NCI-H146 (cell line): ENCODE data around the gene KCTD3.

Experiments
- DNase-seq: peaks from one replicate; lab custom pipeline; 2025; lab: John Stamatoyannopoulos, UW

The KCTD3 gene

DNA sequence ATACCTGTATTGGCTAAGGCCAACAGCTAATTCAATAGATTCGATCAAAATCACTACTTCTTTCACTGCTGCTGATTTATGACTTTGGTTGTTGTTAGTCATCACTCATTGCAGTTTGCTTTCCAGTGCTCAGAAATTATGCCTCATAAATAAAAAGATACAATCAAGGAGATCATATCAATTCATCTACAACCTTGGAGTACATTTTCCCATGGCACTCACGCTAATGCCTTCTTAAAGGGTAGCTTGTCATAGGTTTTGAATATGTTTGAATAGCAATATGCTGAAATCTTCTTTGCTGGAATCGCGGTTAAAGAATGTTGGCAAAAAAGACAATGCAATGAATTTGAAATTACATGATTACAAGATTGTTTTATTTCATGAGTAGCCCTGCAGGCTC is 89.9 kb downstream of the KCTD3 start:
- DNase-seq = no peak

DNA sequence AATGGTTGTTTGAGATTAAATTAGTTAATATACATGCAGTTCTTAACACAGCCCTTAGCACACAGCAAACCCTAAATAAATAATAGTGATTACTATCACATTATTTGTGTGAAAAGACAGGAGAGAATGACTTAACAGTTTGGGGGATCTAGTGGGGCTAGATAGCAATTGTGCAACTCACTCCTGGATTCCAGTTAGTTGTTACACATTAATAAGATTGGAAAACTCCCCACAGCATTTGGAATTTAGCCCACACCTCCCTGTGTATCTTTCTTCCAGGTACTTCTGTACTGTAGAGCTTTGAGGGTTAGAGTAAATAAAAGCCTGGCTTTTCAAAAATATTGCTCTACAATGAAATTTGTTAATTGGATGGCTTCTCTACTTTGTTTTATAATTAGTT is 93.2 kb downstream of the KCTD3 start:
- DNase-seq = no peak

DNA sequence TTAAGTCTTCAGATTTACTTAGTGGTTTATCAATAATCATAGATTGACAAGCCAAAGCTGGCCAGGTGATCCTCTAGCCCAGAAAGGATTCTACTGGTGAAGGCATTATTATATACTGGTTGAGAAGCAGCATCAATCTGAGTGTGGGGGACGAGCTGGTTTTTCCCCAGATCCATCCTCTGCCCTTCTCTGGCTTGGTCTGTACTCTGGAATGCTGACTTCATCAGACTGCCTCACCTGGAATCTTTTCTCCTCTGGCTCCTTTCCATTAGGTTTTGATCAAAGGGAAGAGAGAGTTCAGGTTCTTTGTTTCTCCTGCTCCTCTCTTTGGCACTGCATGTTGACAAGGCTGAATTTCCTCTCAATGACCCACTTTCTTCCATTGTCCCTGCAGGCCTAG is 93.9 kb downstream of the KCTD3 start:
- DNase-seq = no peak

DNA sequence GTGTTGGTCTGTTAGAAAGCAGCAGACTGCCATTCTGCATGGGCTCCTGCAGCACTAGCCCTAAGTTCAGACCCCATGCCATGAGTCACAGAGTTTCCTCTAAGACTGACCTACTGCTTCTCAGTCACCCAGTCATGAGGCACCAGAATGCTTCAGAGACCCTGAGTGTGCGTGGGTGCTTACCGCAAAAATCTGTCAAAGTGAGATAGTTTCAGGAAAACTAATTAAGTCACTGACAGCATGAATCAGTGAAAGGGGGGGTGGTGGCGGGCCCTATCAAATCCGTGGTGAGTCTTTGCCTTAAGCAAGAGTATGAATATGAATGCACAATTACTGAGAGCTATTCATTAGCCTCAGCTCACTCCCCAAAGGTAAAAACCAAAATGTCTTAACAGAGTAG is 98.1 kb downstream of the KCTD3 start:
- no peak for DNase-seq

DNA sequence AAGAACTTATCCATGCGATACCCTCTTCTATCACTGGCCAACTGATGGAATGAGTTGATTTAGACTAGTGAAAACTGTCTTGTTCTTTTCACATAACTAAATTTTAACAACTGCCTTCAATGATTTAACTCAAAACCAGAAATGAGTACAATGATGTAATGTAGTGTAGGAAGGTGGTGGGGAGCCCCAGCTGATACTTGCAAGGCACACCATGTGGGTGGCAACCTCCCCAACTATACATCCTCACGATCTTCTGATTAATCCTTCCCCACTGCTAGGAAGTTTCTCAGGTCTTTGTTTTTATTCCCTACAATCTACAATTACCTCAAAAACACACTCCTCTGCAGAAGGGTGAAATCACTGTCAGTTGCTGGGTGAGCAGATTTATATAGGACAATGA is 100.7 kb downstream of the KCTD3 start:
- DNase-seq = no peak

DNA sequence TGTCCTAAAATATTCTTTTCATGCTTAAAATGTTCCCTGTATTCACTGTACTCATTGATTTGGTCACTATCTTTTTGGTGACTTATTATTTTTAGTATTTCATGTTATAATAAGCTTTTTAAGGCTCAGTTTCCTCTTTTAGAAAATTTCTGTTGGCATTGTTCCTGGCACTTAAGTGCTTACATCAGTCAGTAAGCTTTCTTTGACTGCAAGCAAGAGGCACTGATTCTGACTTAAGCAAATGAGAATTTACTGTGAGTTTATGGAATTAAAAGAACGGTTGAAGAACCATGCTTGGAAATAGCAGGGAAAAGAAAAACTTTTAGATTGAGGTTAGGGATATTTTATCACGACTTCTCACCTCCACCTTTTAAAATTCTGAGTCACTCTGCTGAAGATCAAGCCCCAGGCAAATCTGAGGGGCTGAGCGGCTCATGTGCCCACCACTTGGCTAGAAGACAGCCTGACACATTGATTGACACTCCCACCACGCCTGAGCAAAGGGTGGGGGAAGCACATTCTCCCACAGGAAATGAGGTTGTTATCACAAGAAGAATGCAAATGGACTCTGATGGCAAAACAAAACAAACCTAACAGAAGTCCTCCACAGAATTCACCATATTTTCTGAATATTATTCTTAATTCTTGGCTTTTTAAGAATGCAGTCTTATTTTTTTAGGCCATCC is 102.8 kb downstream of the KCTD3 start:
- DNase-seq = no peak
